Loucy (cell line): Measurements from ENCODE around the gene KDELR3.
A peak's percentile ranks its signal among the peaks of the same experiment; 100 is the strongest.

Experiments
- H2AFZ ChIP-seq: fragments of 200-600 bp; sonication (generic); 2 replicates; pipeline ENCODE4 v1.6.0; 2016; ENCODE audit warnings: antibody characterized with exemption, mild to moderate bottlenecking, low read length, moderate library complexity
- H3F3A ChIP-seq: fragments of 200-600 bp; 2 replicates; pipeline ENCODE4 v1.6.0; 2016; ENCODE audit warnings: antibody characterized with exemption, low read depth, mild to moderate bottlenecking
- H3K27me3 ChIP-seq: fragments of 200-600 bp; sonication (generic); 2 replicates; pipeline ENCODE4 v1.6.1; 2014; ENCODE audit warnings: low read length, mild to moderate bottlenecking; ENCODE audit not compliant: insufficient read depth, poor library complexity, severe bottlenecking
- H3K36me3 ChIP-seq: fragments of 200-600 bp; sonication (generic); 2 replicates; pipeline ENCODE4 v1.6.1; 2016; ENCODE audit warnings: low read length; ENCODE audit not compliant: insufficient read depth
- H3K4me1 ChIP-seq: fragments of 200-600 bp; sonication (generic); 2 replicates; pipeline ENCODE4 v1.5.1; 2014; ENCODE audit warnings: low read length, mild to moderate bottlenecking; ENCODE audit not compliant: insufficient read depth, poor library complexity, severe bottlenecking
- H3K4me2 ChIP-seq: fragments of 200-600 bp; sonication (generic); 2 replicates; pipeline ENCODE4 v1.6.0; 2014; ENCODE audit warnings: antibody characterized with exemption, low read length, low read depth, mild to moderate bottlenecking; ENCODE audit not compliant: poor library complexity, severe bottlenecking
- H3K4me3 ChIP-seq: fragments of 200-600 bp; sonication (generic); 2 replicates; pipeline ENCODE4 v1.5.1; 2014; ENCODE audit warnings: low read length, mild to moderate bottlenecking, mixed read lengths; ENCODE audit not compliant: poor library complexity, severe bottlenecking
- H3K79me2 ChIP-seq: fragments of 200-600 bp; sonication (generic); 2 replicates; pipeline ENCODE4 v1.6.1; 2014; ENCODE audit warnings: low read length; ENCODE audit not compliant: insufficient read depth
- H3K9ac ChIP-seq: fragments of 200-600 bp; sonication (generic); 2 replicates; pipeline ENCODE4 v1.6.0; 2014; ENCODE audit warnings: mild to moderate bottlenecking, low read depth, low read length, moderate library complexity; ENCODE audit not compliant: poor library complexity, severe bottlenecking
- H3K9me2 ChIP-seq: fragments of 200-600 bp; sonication (generic); replicated peaks from 2 replicates; pipeline ENCODE4 v1.6.1; 2016; ENCODE audit warnings: low read depth, low read length, mixed read lengths
- H3K9me3 ChIP-seq: fragments of 200-600 bp; sonication (generic); 2 replicates; pipeline ENCODE4 v1.6.1; 2014; ENCODE audit warnings: mild to moderate bottlenecking, antibody characterized with exemption, low read length, low read depth; ENCODE audit not compliant: insufficient read depth
- H4K20me1 ChIP-seq: fragments of 200-600 bp; sonication (generic); 2 replicates; pipeline ENCODE4 v1.6.0; 2014; ENCODE audit warnings: antibody characterized with exemption, low read length, mild to moderate bottlenecking; ENCODE audit not compliant: insufficient read depth, poor library complexity, severe bottlenecking
- EZH2phosphoT487 ChIP-seq: fragments of 200-600 bp; IDR thresholded peaks from 2 replicates; pipeline ENCODE4 v1.6.1; 2018; ENCODE audit warnings: antibody characterized with exemption, mild to moderate bottlenecking, moderate library complexity, borderline replicate concordance
- TF ChIP-seq, protein P1 (sequence below): fragments of 200-600 bp; sonication (generic); conservative IDR thresholded peaks from 2 replicates; pipeline ENCODE4 v1.5.1; 2014; ENCODE audit warnings: mild to moderate bottlenecking, antibody characterized with exemption, low read length

The KDELR3 gene

DNA sequence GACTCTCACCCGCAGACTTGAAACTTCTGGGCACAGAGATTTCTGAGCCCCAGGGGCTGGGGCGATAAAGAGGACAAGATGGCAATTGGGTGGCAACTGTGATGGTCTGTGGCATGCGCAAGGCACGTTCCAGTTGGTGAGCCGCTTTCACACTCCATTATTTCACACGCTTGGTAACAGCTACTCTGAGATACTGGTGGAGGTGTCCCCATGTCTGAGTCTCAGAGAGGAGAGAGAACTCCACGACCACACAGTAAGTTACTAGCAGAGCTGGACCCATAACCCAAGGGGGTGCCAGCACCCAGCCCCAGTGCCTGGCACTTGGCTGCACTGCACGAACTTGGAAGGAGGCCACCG is 6.9 kb upstream of the KDELR3 start:
- Histone ChIP-seq H3K36me3 (no peaks in the 10 kb centered on the region), H3K27me3 (no peaks in the 10 kb centered on the region), H3K9me2 (no peaks in the 10 kb centered on the region), H3K4me2 (peak overlapping the region; percentile 82), H3F3A (no peaks in the 10 kb centered on the region), H3K9me3 (no peaks in the 10 kb centered on the region), H3K79me2 (no peaks in the 10 kb centered on the region), H4K20me1 (no peaks in the 10 kb centered on the region), H3K4me1 (peaks cover 14% of the 10 kb centered on the region), H3K4me3 (peak overlapping the region; percentile 67), H2AFZ (peak overlapping the region; percentile 85), H3K9ac (peak overlapping the region; percentile 14)
- TF ChIP-seq, protein P1, sequence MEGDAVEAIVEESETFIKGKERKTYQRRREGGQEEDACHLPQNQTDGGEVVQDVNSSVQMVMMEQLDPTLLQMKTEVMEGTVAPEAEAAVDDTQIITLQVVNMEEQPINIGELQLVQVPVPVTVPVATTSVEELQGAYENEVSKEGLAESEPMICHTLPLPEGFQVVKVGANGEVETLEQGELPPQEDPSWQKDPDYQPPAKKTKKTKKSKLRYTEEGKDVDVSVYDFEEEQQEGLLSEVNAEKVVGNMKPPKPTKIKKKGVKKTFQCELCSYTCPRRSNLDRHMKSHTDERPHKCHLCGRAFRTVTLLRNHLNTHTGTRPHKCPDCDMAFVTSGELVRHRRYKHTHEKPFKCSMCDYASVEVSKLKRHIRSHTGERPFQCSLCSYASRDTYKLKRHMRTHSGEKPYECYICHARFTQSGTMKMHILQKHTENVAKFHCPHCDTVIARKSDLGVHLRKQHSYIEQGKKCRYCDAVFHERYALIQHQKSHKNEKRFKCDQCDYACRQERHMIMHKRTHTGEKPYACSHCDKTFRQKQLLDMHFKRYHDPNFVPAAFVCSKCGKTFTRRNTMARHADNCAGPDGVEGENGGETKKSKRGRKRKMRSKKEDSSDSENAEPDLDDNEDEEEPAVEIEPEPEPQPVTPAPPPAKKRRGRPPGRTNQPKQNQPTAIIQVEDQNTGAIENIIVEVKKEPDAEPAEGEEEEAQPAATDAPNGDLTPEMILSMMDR: no peak
- no peak for TF ChIP-seq EZH2phosphoT487

DNA sequence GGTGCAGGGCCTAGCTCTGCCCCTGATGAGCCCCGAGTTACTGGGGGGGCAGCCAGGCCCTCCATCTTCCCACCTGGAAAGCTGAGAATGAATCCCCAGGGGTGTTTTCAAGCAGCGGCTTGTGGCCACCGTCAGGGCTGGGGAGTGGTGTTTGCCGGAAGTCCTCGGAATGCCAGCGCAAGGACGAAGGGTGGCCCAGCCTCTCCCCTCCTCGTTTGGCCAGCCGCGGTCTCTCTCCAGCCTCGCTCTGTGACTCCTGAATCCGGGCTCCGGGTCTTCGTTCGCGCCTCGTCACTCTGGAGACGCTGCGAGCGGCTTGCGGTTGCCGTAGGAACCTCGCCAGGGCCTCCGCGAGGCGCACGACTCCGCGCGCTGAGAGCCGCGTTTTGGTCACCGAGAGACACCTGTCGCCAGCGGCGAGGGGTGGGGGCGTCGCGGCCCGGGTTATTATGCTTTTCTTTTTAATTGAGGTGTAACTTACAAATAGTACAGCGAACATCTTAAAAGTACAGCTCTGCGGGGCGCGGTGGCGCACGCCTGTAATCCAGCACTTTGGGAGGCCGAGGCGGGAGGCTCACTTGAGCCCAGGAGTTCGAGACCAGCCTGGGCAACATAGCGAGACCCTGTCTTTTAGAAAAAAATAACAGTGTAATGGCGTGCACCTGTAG is 6.3 kb upstream of the KDELR3 start:
- Histone ChIP-seq H3K79me2 (no peaks in the 10 kb centered on the region), H3K4me3 (peak overlapping the region; percentile 67), H3K27me3 (no peaks in the 10 kb centered on the region), H4K20me1 (no peaks in the 10 kb centered on the region), H2AFZ (peak overlapping the region; percentile 85), H3K4me1 (peaks cover 14% of the 10 kb centered on the region), H3K4me2 (peak overlapping the region; percentile 82), H3F3A (no peaks in the 10 kb centered on the region), H3K9me3 (no peaks in the 10 kb centered on the region), H3K9ac (peak overlapping the region; percentile 14), H3K36me3 (no peaks in the 10 kb centered on the region), H3K9me2 (no peaks in the 10 kb centered on the region)
- no peak for TF ChIP-seq EZH2phosphoT487
- TF ChIP-seq, protein P1: no peak

DNA sequence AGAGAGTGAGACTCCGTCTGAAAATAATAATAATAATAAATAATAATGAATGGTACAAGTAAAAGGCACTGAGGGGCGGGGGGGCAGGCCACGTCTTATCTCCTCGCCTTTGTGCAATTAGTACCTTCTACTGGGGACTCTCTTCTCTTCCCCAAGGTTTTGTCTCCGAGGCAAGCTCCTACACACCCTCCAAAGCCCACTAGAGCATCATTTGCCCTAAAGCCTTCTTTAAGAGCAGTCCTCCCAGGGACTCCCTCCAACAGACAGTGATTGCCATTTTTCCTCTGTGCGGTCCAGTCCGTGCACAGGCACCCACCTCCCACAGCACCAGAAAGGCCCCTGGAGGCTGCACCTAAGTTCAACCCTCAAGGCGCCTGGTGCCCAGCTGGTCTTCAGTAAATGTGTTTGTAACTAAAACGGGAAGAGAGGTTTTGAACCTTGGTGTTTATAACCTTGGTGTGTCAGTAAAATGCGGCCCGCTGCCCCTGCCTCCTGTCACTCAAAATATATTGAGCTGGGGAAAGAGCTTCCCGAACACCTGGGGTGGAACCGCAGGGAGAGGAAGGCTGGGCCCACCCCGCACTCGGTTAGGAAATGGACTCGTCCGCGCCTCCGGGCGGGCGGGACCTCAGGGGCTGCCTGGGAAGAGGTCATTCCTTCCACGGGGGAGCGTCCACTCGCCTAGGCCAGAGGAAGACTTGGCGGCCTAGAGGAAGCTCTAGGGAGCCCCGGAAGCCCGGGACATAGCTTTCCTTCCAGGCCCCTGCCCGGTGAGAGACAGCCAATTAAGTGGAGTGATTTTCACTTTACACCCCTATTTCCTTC is 4.7 kb upstream of the KDELR3 start:
- H3K9ac ChIP-seq: no peak overlapping the region
- no peaks in the 10 kb centered on the region for H4K20me1 ChIP-seq
- H3K4me1 ChIP-seq: peaks cover 14% of the 10 kb centered on the region
- H3K36me3 ChIP-seq: no peaks in the 10 kb centered on the region
- H3K9me2 ChIP-seq: no peaks in the 10 kb centered on the region
- H3K4me2 ChIP-seq: peak overlapping the region; percentile 47
- no peaks in the 10 kb centered on the region for H3K9me3 ChIP-seq
- no peaks in the 10 kb centered on the region for H3F3A ChIP-seq
- peak overlapping the region; percentile 66; the same call in 1 of the 2 replicates for H2AFZ ChIP-seq
- peaks cover 6% of the 10 kb centered on the region for H3K27me3 ChIP-seq
- H3K79me2 ChIP-seq: no peaks in the 10 kb centered on the region
- H3K4me3 ChIP-seq: peak overlapping the region; percentile 43
- TF ChIP-seq EZH2phosphoT487: no peak
- TF ChIP-seq, protein P1: no peak
